ENCODE measurements around the gene KCNQ1. TPM values are rescaled to one million over a fixed set of nuclear protein-coding genes. Genes with fewer than 3 reads are reported as not detected.

The KCNQ1 gene
- total and polyA plus RNA-seq, 9 of the 15 experiments (the other 6 are each of a cell fraction or from before 2014, with no cell fraction given): 0.44 TPM; not detected in 8

GRCh38 chr11:2517016-2517385, 72.2 kb downstream of the KCNQ1 start:
- WGBS (ENCODE audit: insufficient coverage, low coverage, missing lambda C conversion rate): 9% methylated on average over 12 of the region's 13 CpGs
- in situ Hi-C loops (cut with MboI): loop anchor here (10.0 kb wide), 1 partner anchor 312 kb away; no protein-coding TSS in a partner anchor
- H2AFZ ChIP-seq (ENCODE audit: low read depth, low read length): no peak overlapping the region
- H3K27ac ChIP-seq (ENCODE audit: extremely low read depth, low read depth, low read length): no peak overlapping the region
- CTCF ChIA-PET (ENCODE audit: low intra/inter-chr PET ratio): no interaction called here
- H3K9me1 ChIP-seq (ENCODE audit: control insufficient read depth, insufficient read depth, low read length): no peaks in the 10 kb centered on the region
- TF ChIP-seq MYC (IDR thresholded peaks at IDR 0.05; ENCODE audit: low read depth, low read length) (no peak), MYC (CRISPR knock-in tag; IDR thresholded peaks at IDR 0.05; ENCODE audit: borderline replicate concordance, low read depth) (no peak), ASH1L (IDR thresholded peaks at IDR 0.05; ENCODE audit: borderline replicate concordance, low read depth, partially characterized antibody) (no peak), SNIP1 (IDR thresholded peaks at IDR 0.05; ENCODE audit: low read depth) (no peak), HDAC8 (tag; IDR thresholded peaks at IDR 0.05) (no peak), ZNF780A (CRISPR knock-in tag; IDR thresholded peaks at IDR 0.05) (no peak), ZNF253 (CRISPR knock-in tag; conservative IDR thresholded peaks at IDR 0.05) (no peak), STAG1 (CRISPR knock-in tag; IDR thresholded peaks at IDR 0.05; ENCODE audit: borderline replicate concordance) (no peak), PTRF (tag; IDR thresholded peaks at IDR 0.05) (no peak), GATAD2B (IDR thresholded peaks at IDR 0.05; ENCODE audit: borderline replicate concordance) (no peak), ZNF699 (CRISPR knock-in tag; IDR thresholded peaks at IDR 0.05; ENCODE audit: insufficient replicate concordance) (no peak), HDAC2 (IDR thresholded peaks at IDR 0.05) (no peak)
- H3K79me2 ChIP-seq (ENCODE audit: control insufficient read depth, insufficient read depth, low read length): no peaks in the 10 kb centered on the region
- H3K27me3 ChIP-seq (ENCODE audit: control insufficient read depth in 2 of 2, insufficient read depth in 2 of 2, low read length in 2 of 2): peaks cover 30 to 94% of the 10 kb centered on the region in 2 experiments
- intact Hi-C loops (cut with micrococcal nuclease): no loop called here
- H3K4me3 ChIP-seq: no peak overlapping the region
- H3K9me3 ChIP-seq (replicated peaks; ENCODE audit: control insufficient read depth, insufficient read depth, low read depth, low read length): no peaks in the 10 kb centered on the region
- H3K36me3 ChIP-seq (ENCODE audit: control insufficient read depth, insufficient read depth, low read length): no peaks in the 10 kb centered on the region
- FAIRE-seq (no peak), DNase-seq (ENCODE audit: extremely low read depth in 1 of 4, low spot score in 3 of 4) (no peak), ATAC-seq (no peak)
- POLR2A ChIA-PET: interaction anchor here (0.6 kb wide), 1 partner anchor 10 kb away, joined by 3 read pairs; no protein-coding TSS in a partner anchor
- no peak overlapping the region for H3K9ac ChIP-seq (ENCODE audit: insufficient read depth in 1 of 2, low read depth in 2 of 2, low read length in 2 of 2)
- H4K20me1 ChIP-seq (replicated peaks; ENCODE audit: control insufficient read depth, insufficient read depth, low read length): peaks cover 13% of the 10 kb centered on the region; the same call in 1 of the 2 replicates
- no TSS peak for BruUV-seq (replicated peaks)
- H3K4me2 ChIP-seq (ENCODE audit: insufficient read depth, low read length): no peak overlapping the region
- peaks cover 0 to 32% of the 10 kb centered on the region in 2 experiments; a peak in 2 of 5 replicates for H3K4me1 ChIP-seq (replicated peaks in 1 of 2; ENCODE audit: control insufficient read depth in 2 of 2, insufficient read depth in 2 of 2, low read length in 2 of 2)
